ENCODE results near the gene TACR1. TPM values are rescaled to one million over a fixed set of nuclear protein-coding genes. Genes with fewer than 3 reads are reported as not detected.

TACR1 gene
- total and polyA plus RNA-seq, 2 of the 8 experiments (the other 6 are each of a cell fraction or from before 2014, with no cell fraction given) = 0.09 to 0.37 TPM

GRCh38 chr2:75226617-75227016 is 27.3 kb upstream of the TACR1 start (continued):
- no peak for TF ChIP-seq CHD7 (IDR thresholded peaks at IDR 0.05; ENCODE audit: insufficient replicate concordance, low read length)
- TF ChIP-seq, protein P1, sequence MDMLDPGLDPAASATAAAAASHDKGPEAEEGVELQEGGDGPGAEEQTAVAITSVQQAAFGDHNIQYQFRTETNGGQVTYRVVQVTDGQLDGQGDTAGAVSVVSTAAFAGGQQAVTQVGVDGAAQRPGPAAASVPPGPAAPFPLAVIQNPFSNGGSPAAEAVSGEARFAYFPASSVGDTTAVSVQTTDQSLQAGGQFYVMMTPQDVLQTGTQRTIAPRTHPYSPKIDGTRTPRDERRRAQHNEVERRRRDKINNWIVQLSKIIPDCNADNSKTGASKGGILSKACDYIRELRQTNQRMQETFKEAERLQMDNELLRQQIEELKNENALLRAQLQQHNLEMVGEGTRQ (IDR thresholded peaks at IDR 0.05; ENCODE audit: low read length) = no peak
- TF ChIP-seq RAD21 (IDR thresholded peaks at IDR 0.05 in 1 of 2, conservative IDR thresholded peaks at IDR 0.05 in 1 of 2; ENCODE audit: low read depth in 2 of 2, low read length in 2 of 2) = no peak
- no peak for TF ChIP-seq ASH2L (IDR thresholded peaks at IDR 0.05; ENCODE audit: low read length)
- TF ChIP-seq MAX (IDR thresholded peaks at IDR 0.05) = no peak

Data from H1 (cell line).